Breast epithelium (tissue), 4 donors: ENCODE data around the gene AURKA. TPM values are rescaled to one million over a fixed set of nuclear protein-coding genes. Genes with fewer than 3 reads are reported as not detected.
"Not testable (repeated sequence)": the region's sequence is repeated elsewhere in the genome, so short reads cannot be mapped to it uniquely, and the experiment has no call there.

Experiments
- DNase-seq, 2 donors: peaks; one replicate each; pipeline ENCODE4 v3.0.0-alpha.2; 2019; ENCODE audit warnings: low spot score in 2 of 2
- H3K27ac ChIP-seq, 2 donors: fragments of 200-600 bp; sonication (generic) in 1 of 2; one replicate each; pipeline ENCODE4 v1.5.1; 2016 to 2019; ENCODE audit warnings: mild to moderate bottlenecking in 1 of 2
- H3K27me3 ChIP-seq, 2 donors: fragments of 200-600 bp; sonication (generic) in 1 of 2; one replicate each; pipeline versions ENCODE4 v1.5.1 to v1.6.0; 2017 to 2019; ENCODE audit warnings: control low read depth in 1 of 2, mild to moderate bottlenecking in 1 of 2
- H3K36me3 ChIP-seq: fragments of 200-600 bp; one replicate; pipeline ENCODE4 v1.5.1; 2019
- H3K4me1 ChIP-seq, 2 donors: fragments of 200-600 bp; sonication (generic); one replicate each; pipeline ENCODE4 v1.5.1; 2016 to 2019; ENCODE audit warnings: control low read depth in 1 of 2
- H3K4me3 ChIP-seq, 3 donors: fragments of 200-600 bp; sonication (generic); 1 replicate in 2 of 3; 2 replicates in 1 of 3; pipeline ENCODE4 v1.5.1; 2016 to 2019; ENCODE audit warnings: mild to moderate bottlenecking in 3 of 3, moderate library complexity in 2 of 3
- H3K9me3 ChIP-seq, 2 donors: fragments of 200-600 bp; sonication (generic) in 1 of 2; one replicate each; pipeline ENCODE4 v1.5.1; 2016 to 2019; ENCODE audit warnings: control low read depth in 1 of 2
- CTCF ChIP-seq, 3 donors: fragments of 450-650 bp; IDR thresholded peaks; one replicate each; pipeline ENCODE4 v1.5.1; 2016 to 2017; ENCODE audit warnings: antibody characterized with exemption in 3 of 3, mild to moderate bottlenecking in 3 of 3, moderate library complexity in 3 of 3
- POLR2A ChIP-seq: fragments of 450-650 bp; IDR thresholded peaks from one replicate; pipeline ENCODE4 v1.6.1; 2016; ENCODE audit warnings: antibody characterized with exemption, mild to moderate bottlenecking, moderate library complexity
- POLR2AphosphoS5 ChIP-seq, 3 donors: sonication (generic); formaldehyde crosslinking; IDR thresholded peaks; one replicate each; pipeline ENCODE4 v1.6.1; 2017; ENCODE audit warnings: antibody characterized with exemption in 3 of 3
- intact Hi-C: fragments of 100-400 bp; cut with DNase I; formaldehyde crosslinking; loops from one replicate; pipeline ENCODE4 v1.15.1; 2023; ENCODE audit warnings: low total_unique reads
- total RNA-seq, 3 donors: library from RNA; depleted of rRNA; stranded (reverse); fragments of >200 nt; gene quantifications; one replicate each; pipeline ENCODE4 v1.1.0, GENCODE V29; 2016

The AURKA gene
- total RNA-seq, 3 donors from 2014 or later, result 0.98 to 2.2 (median 1.6) TPM

DNA sequence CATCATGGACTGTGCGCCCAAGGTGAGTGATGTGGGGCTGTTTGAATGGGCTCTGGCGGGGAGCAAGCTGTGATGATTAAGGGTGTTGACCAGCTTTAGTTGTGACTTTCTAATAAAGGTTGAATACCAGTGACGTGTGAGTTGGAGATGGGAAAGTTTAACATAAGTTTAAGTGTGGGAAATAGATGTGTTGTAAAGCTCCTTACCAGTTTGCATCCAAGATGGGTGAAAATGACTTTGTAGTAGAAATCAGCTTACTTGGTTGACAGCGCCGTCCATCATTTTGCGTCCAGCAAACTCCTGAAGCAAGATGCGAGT, 20.4 kb upstream of the AURKA start:
- Histone ChIP-seq H3K9me3 (no peaks in the 10 kb centered on the region), H3K27me3 (no peaks in the 10 kb centered on the region), H3K36me3 (no peaks in the 10 kb centered on the region), H3K27ac (peak overlapping the region; percentile 5 to 65), H3K4me3 (peak overlapping the region in 2 of 3 donors; percentile 14 to 41), H3K4me1 (no peaks in the 10 kb centered on the region)
- intact Hi-C loops, result no loop called here
- no peak for DNase-seq
- no peak for TF ChIP-seq POLR2A
- no peak for TF ChIP-seq POLR2AphosphoS5 (IDR thresholded peaks at IDR 0.05)
- TF ChIP-seq CTCF (IDR thresholded peaks at IDR 0.05), result no peak

- H3K27me3 ChIP-seq, result no peaks in the 10 kb centered on the region
- intact Hi-C loops, result no loop called here
- H3K9me3 ChIP-seq, result no peaks in the 10 kb centered on the region
- no peak for DNase-seq
- H3K36me3 ChIP-seq, result no peaks in the 10 kb centered on the region
- no peaks in the 10 kb centered on the region for H3K4me1 ChIP-seq
- TF ChIP-seq POLR2A, result no peak
- no peak for TF ChIP-seq CTCF (IDR thresholded peaks at IDR 0.05)
- TF ChIP-seq POLR2AphosphoS5 (IDR thresholded peaks at IDR 0.05), result no peak
- peak within 1 kb of the TSS; percentile 5 to 65 for H3K27ac ChIP-seq
- H3K4me3 ChIP-seq, result peak within 1 kb of the TSS in 2 of 3 donors; percentile 14 to 41
Measured at GRCh38 chr20:56411759-56412472, 19.9 kb upstream of the AURKA start, which contains the start of gene CASS4. TSS of gene CASS4 (plus strand) at chr20:56412260. CDS start at chr20:56412459, 199 bp downstream.

- H3K4me3 ChIP-seq, H3K4me1 ChIP-seq, intact Hi-C loops, H3K9me3 ChIP-seq, H3K36me3 ChIP-seq, H3K27me3 ChIP-seq, DNase-seq: not testable (repeated sequence)
- H3K27ac ChIP-seq, result peak overlapping the region in 1 of 2 donors; percentile 65
Measured at GRCh38 chr20:56411287-56411686, 19.3 kb upstream of the AURKA start.

DNA sequence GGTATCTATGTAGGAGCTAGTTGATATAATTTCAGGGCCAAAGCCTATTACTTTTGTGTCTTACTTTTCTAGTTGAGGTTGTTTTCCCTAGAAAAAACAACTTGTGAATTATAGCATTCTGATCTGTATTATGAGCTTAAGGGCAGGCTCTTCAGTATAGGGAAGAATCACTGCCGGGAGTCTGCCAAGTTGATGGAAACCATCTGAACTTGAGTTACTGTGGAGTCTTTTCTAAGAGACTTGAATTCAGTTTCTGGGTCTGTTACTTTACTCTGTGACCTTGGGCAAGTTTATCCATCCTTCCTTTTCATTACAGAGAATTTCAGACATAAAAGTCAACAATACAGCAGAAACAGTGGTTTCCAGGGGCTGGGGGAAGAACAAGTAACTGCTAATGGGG, 17.9 kb upstream of the AURKA start:
- H3K27me3 ChIP-seq, result no peaks in the 10 kb centered on the region
- H3K9me3 ChIP-seq, result no peaks in the 10 kb centered on the region
- no peak overlapping the region for H3K27ac ChIP-seq
- H3K36me3 ChIP-seq, result no peaks in the 10 kb centered on the region
- no peak overlapping the region for H3K4me3 ChIP-seq
- no peaks in the 10 kb centered on the region for H3K4me1 ChIP-seq
- TF ChIP-seq POLR2A (no peak), POLR2AphosphoS5 (IDR thresholded peaks at IDR 0.05) (no peak), CTCF (IDR thresholded peaks at IDR 0.05) (no peak)
- no peak for DNase-seq
- intact Hi-C loops, result no loop called here

DNA sequence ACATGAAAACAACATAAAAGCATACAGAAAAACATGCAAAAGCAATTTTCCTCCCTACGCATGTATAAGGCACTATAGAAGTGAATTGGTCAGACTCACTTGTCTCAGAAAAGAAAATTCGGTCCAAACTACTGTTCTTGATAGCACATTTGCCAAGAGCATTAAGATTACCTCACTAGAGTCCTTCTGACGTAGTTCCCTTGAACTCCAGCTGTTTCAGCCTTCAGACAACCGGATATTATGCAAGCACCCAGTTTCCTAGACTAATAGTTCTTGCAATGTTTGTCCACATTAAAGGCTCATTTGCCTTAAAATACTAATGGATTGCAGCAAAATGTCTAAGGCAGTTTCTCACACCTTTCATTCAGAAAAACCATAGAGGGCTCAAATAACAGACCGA, 17.5 kb upstream of the AURKA start:
- DNase-seq, result no peak
- no peak overlapping the region for H3K27ac ChIP-seq
- H3K27me3 ChIP-seq, result no peaks in the 10 kb centered on the region
- H3K9me3 ChIP-seq, result no peaks in the 10 kb centered on the region
- TF ChIP-seq POLR2A, result no peak
- no peak for TF ChIP-seq POLR2AphosphoS5 (IDR thresholded peaks at IDR 0.05)
- no peak for TF ChIP-seq CTCF (IDR thresholded peaks at IDR 0.05)
- H3K36me3 ChIP-seq, result no peaks in the 10 kb centered on the region
- intact Hi-C loops, result no loop called here
- H3K4me1 ChIP-seq, result no peaks in the 10 kb centered on the region
- no peak overlapping the region for H3K4me3 ChIP-seq
